Gastroesophageal sphincter (tissue), 4 donors: ENCODE results near the gene SP7. TPM values are rescaled to one million over a fixed set of nuclear protein-coding genes. Genes with fewer than 3 reads are reported as not detected.

Experiments
- ATAC-seq: fragments of 150-250 bp; one replicate; pipeline ENCODE4 v1.9.1; 2016; ENCODE audit warnings: mild to moderate bottlenecking, moderate library complexity
- H3K27ac ChIP-seq, 4 donors: fragments of 200-600 bp; sonication (generic) in 3 of 4; 1 replicate in 3 of 4; 2 replicates in 1 of 4; pipeline ENCODE4 v1.5.1; 2016 to 2019
- H3K27me3 ChIP-seq: fragments of 200-600 bp; sonication (generic); one replicate; pipeline ENCODE4 v1.5.1; 2019
- H3K36me3 ChIP-seq, 2 donors: fragments of 200-600 bp; sonication (generic); one replicate each; pipeline ENCODE4 v1.5.1; 2019; ENCODE audit warnings: control low read depth in 1 of 2
- H3K4me1 ChIP-seq, 3 donors: fragments of 200-600 bp; sonication (generic); 1 replicate in 2 of 3; 2 replicates in 1 of 3; pipeline ENCODE4 v1.5.1; 2016 to 2019; ENCODE audit warnings: control low read depth in 2 of 3
- H3K4me3 ChIP-seq, 2 donors: fragments of 200-600 bp; sonication (generic); one replicate each; pipeline ENCODE4 v1.5.1; 2019; ENCODE audit warnings: mild to moderate bottlenecking in 1 of 2, moderate library complexity in 1 of 2
- H3K9me3 ChIP-seq, 3 donors: fragments of 200-600 bp; sonication (generic); one replicate each; pipeline ENCODE4 v1.5.1; 2017 to 2019; ENCODE audit warnings: control low read depth in 2 of 3
- EP300 ChIP-seq: sonication (generic); formaldehyde crosslinking; IDR thresholded peaks from one replicate; pipeline ENCODE4 v1.6.1; 2017; ENCODE audit warnings: antibody characterized with exemption, mild to moderate bottlenecking
- POLR2A ChIP-seq, 2 donors: fragments of 450-650 bp; IDR thresholded peaks; one replicate each; pipeline ENCODE4 v1.6.1; 2017; ENCODE audit warnings: antibody characterized with exemption in 2 of 2, mild to moderate bottlenecking in 2 of 2, moderate library complexity in 1 of 2
- POLR2AphosphoS5 ChIP-seq: sonication (generic); formaldehyde crosslinking; IDR thresholded peaks from one replicate; pipeline ENCODE4 v1.6.1; 2017; ENCODE audit warnings: antibody characterized with exemption
- WGBS, 2 donors: methylation state at CpG; one replicate each; pipeline ENCODE4 v1.1.5; 2018; ENCODE audit warnings: low coverage in 1 of 2; 5-methylcytosine and 5-hydroxymethylcytosine counted together
- total RNA-seq, 4 donors: library from RNA; depleted of rRNA; stranded (reverse); fragments of >200 nt; gene quantifications; one replicate each; pipeline ENCODE4 v1.1.0, GENCODE V29; 2016
- TF ChIP-seq, protein P1 (sequence below), 4 experiments: fragments of 200-600 bp in 2 of 4; fragments of 450-650 bp in 2 of 4; sonication (generic) in 1 of 4; IDR thresholded peaks; one replicate each; pipeline ENCODE4 v1.5.1; 2017 to 2019; ENCODE audit warnings: antibody characterized with exemption in 4 of 4, mild to moderate bottlenecking in 2 of 4, moderate library complexity in 2 of 4

SP7 gene
- not detected for total RNA-seq

DNA sequence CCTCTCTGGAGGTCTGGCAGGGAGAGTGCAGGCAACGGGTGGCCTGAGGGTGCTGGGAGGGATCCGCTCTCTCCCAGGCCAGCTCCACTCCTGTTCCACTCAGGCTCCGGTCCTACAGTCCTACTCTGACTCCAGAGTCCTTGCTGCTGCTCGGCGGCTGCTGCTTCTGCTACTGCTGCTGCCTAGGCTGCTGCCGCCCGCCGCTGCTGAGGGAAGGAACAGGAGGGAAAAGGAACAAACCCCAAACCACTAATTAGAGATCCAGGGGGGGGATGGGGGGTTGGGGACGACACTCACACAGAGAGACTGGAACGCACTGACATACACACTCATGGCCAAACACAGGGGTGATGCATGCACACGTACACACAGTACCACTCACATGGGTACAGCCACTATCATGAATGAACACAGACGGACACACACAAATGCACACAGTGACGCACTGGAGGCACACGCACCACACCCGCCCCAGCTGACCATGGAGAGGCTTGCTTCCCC is at the start of gene SP7:
Gene SP7 (minus strand): TSS at position 174 of the 501 bp plus-strand sequence. CDS start 708 bp downstream, outside the sequence.
- no peaks in the 10 kb centered on the region for H3K9me3 ChIP-seq
- no peak within 1 kb of the TSS for H3K4me3 ChIP-seq
- H3K36me3 ChIP-seq: no peaks in the 10 kb centered on the region
- H3K4me1 ChIP-seq: no peaks in the 10 kb centered on the region
- ATAC-seq: no peak
- WGBS, 2 donors: 20 to 37% methylated on average over 1 to 2 of the region's 15 CpGs
- H3K27me3 ChIP-seq: peaks cover 76% of the 10 kb centered on the region
- no peak for TF ChIP-seq EP300
- no peak for TF ChIP-seq POLR2A (IDR thresholded peaks at IDR 0.05)
- TF ChIP-seq, protein P1, sequence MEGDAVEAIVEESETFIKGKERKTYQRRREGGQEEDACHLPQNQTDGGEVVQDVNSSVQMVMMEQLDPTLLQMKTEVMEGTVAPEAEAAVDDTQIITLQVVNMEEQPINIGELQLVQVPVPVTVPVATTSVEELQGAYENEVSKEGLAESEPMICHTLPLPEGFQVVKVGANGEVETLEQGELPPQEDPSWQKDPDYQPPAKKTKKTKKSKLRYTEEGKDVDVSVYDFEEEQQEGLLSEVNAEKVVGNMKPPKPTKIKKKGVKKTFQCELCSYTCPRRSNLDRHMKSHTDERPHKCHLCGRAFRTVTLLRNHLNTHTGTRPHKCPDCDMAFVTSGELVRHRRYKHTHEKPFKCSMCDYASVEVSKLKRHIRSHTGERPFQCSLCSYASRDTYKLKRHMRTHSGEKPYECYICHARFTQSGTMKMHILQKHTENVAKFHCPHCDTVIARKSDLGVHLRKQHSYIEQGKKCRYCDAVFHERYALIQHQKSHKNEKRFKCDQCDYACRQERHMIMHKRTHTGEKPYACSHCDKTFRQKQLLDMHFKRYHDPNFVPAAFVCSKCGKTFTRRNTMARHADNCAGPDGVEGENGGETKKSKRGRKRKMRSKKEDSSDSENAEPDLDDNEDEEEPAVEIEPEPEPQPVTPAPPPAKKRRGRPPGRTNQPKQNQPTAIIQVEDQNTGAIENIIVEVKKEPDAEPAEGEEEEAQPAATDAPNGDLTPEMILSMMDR (IDR thresholded peaks at IDR 0.05): no peak
- TF ChIP-seq POLR2AphosphoS5: no peak
- no peak within 1 kb of the TSS for H3K27ac ChIP-seq

DNA sequence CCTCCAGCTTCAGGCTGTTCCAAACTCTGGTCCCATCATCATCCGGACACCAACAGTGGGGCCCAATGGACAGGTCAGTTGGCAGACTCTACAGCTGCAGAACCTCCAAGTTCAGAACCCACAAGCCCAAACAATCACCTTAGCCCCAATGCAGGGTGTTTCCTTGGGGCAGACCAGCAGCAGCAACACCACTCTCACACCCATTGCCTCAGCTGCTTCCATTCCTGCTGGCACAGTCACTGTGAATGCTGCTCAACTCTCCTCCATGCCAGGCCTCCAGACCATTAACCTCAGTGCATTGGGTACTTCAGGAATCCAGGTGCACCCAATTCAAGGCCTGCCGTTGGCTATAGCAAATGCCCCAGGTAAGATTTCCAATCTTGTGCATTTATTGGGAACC is 47.1 kb upstream of the SP7 start:
- ATAC-seq: no peak
- Histone ChIP-seq H3K27ac (peak overlapping the region in 3 of 4 donors; percentile 99 to 100 (median 100)), H3K4me3 (peak overlapping the region; percentile 8 to 86), H3K9me3 (no peaks in the 10 kb centered on the region), H3K27me3 (no peaks in the 10 kb centered on the region), H3K4me1 (peaks cover 9 to 80% (median 65%) of the 10 kb centered on the region in 3 donors), H3K36me3 (peaks cover 0 to 49% of the 10 kb centered on the region in 2 donors)
- no peak for TF ChIP-seq EP300
- TF ChIP-seq POLR2AphosphoS5: no peak
- 83% methylated on average over 1 of the region's 2 CpGs; no CpG with 5 or more reads in 1 of the 2 donors for WGBS, 2 donors

DNA sequence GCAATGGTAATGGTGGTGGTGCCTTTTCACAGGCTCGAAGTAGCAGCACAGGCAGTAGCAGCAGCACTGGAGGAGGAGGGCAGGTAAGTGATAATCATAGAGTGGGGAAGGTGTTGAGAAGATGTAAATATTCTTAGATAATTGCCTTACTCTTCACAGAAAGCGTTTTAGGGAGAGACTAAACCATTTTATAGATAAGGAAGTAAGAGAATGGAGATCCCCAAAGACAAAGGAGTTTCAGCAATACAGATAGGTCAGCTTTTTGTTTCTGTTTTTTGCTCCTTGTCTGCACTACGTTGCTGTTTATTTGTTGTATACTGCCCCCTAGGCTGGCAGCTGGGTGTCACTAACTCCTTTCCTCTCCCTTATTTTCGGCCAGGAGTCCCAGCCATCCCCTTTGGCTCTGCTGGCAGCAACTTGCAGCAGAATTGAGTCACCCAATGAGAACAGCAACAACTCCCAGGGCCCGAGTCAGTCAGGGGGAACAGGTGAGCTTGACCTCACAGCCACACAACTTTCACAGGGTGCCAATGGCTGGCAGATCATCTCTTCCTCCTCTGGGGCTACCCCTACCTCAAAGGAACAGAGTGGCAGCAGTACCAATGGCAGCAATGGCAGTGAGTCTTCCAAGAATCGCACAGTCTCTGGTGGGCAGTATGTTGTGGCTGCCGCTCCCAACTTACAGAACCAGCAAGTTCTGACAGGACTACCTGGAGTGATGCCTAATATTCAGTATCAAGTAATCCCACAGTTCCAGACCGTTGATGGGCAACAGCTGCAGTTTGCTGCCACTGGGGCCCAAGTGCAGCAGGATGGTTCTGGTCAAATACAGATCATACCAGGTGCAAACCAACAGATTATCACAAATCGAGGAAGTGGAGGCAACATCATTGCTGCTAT is 45.8 kb upstream of the SP7 start:
- Histone ChIP-seq H3K4me1 (peaks cover 9 to 67% (median 61%) of the 10 kb centered on the region in 3 donors), H3K27ac (peak overlapping the region in 3 of 4 donors; percentile 99 to 100 (median 100)), H3K9me3 (no peaks in the 10 kb centered on the region), H3K27me3 (no peaks in the 10 kb centered on the region), H3K36me3 (peaks cover 0 to 49% of the 10 kb centered on the region in 2 donors), H3K4me3 (peak overlapping the region in 1 of 2 donors; percentile 86)
- no peak for ATAC-seq
- 33 to 38% methylated on average over 2 to 3 of the region's 9 CpGs for whole genome bisulfite sequencing, 2 donors
- TF ChIP-seq, protein P1 (IDR thresholded peaks at IDR 0.05): peak in 2 of 4 experiments; percentile 29 to 33
- TF ChIP-seq POLR2AphosphoS5: no peak

GRCh38 chr12:53380794-53381730 is 44.9 kb upstream of the SP7 start:
- no peaks in the 10 kb centered on the region for H3K9me3 ChIP-seq
- ATAC-seq: no peak
- peaks cover 0 to 44% of the 10 kb centered on the region in 2 donors for H3K36me3 ChIP-seq
- peak overlapping the region; percentile 41 to 100 (median 100) for H3K27ac ChIP-seq
- peak overlapping the region; percentile 50 to 86 for H3K4me3 ChIP-seq
- H3K4me1 ChIP-seq: peaks cover 9 to 58% (median 51%) of the 10 kb centered on the region in 3 donors
- no peak for TF ChIP-seq POLR2A (IDR thresholded peaks at IDR 0.05)
- TF ChIP-seq, protein P1 (IDR thresholded peaks at IDR 0.05): no peak
- no peak for TF ChIP-seq POLR2AphosphoS5
- no peak for TF ChIP-seq EP300
- H3K27me3 ChIP-seq: no peaks in the 10 kb centered on the region
- WGBS, 2 donors: 4 to 7% methylated on average over 20 of the region's 21 CpGs
